Stimulated activated CD8-positive, alpha-beta memory T cell treated with anti-CD3 and anti-CD28 coated beads, Interleukin-15, amount 100 ng/mL, for 48 hours (primary cell): ENCODE data around the gene KIRREL3.

Experiments used
- DNase-seq, 2 donors: peaks; one replicate each; pipeline ENCODE4 v3.0.0-alpha.2; 2020; ENCODE audit warnings: low read depth in 2 of 2

The KIRREL3 gene

GRCh38 chr11:126443120-126443519 is 557.5 kb downstream of the KIRREL3 start:
- DNase-seq, result no peak

- DNase-seq, result peak; percentile 47 to 49
Measured at GRCh38 chr11:126440792-126441514, 559.6 kb downstream of the KIRREL3 start.

- DNase-seq, result no peak
Measured at GRCh38 chr11:126440276-126440675, 560.3 kb downstream of the KIRREL3 start.

- DNase-seq, result no peak
Measured at GRCh38 chr11:126438691-126439090, 561.9 kb downstream of the KIRREL3 start.

GRCh38 chr11:126438272-126438671 is 562.3 kb downstream of the KIRREL3 start:
- no peak for DNase-seq

GRCh38 chr11:126437731-126438130 is 562.8 kb downstream of the KIRREL3 start:
- DNase-seq, result no peak

- no peak for DNase-seq
Measured at GRCh38 chr11:126436209-126436755, 564.3 kb downstream of the KIRREL3 start.

- no peak for DNase-seq
Measured at GRCh38 chr11:126434950-126435335, 565.6 kb downstream of the KIRREL3 start.

- no peak for DNase-seq
Measured at GRCh38 chr11:126433989-126434949, 566.3 kb downstream of the KIRREL3 start.

GRCh38 chr11:126433244-126433846 is 567.2 kb downstream of the KIRREL3 start:
- DNase-seq, result no peak

- no peak for DNase-seq
Measured at GRCh38 chr11:126432525-126432924, 568.0 kb downstream of the KIRREL3 start.

- DNase-seq, result no peak
Measured at GRCh38 chr11:126432065-126432461, 568.5 kb downstream of the KIRREL3 start.

- no peak for DNase-seq
Measured at GRCh38 chr11:126431401-126432064, 569.0 kb downstream of the KIRREL3 start.

- DNase-seq, result no peak
Measured at GRCh38 chr11:126430581-126431335, 569.8 kb downstream of the KIRREL3 start.

- no peak for DNase-seq
Measured at GRCh38 chr11:126426820-126427749, 573.5 kb downstream of the KIRREL3 start.

GRCh38 chr11:126426106-126426505 is 574.5 kb downstream of the KIRREL3 start:
- no peak for DNase-seq

GRCh38 chr11:126424471-126425039 is 576.0 kb downstream of the KIRREL3 start:
- no peak for DNase-seq

GRCh38 chr11:126423743-126424142 is 576.8 kb downstream of the KIRREL3 start:
- DNase-seq, result no peak

- no peak for DNase-seq
Measured at GRCh38 chr11:126423154-126423553, 577.4 kb downstream of the KIRREL3 start.
